ENCODE measurements around the gene GAGE12G.
"Not testable (repeated sequence)": the region's sequence is repeated elsewhere in the genome, so short reads cannot be mapped to it uniquely, and the experiment has no call there.

DNA sequence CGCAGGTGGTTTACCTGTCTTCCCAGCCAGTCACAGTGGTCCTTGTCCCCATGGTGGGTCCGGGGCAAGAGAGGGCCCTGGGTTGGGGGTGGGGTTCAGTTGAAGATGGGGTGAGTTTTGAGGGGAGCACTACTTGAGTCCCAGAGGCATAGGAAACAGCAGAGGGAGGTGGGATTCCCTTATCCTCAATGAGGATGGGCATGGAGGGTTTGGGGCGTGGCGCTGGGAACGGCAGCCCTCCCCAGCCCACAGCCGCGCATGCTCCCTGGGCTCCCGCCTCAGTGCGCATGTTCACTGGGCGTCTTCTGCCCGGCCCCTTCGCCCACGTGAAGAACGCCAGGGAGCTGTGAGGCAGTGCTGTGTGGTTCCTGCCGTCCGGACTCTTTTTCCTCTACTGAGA, 9.7 kb upstream of the GAGE12G start, which contains the start of gene GAGE12F:
- TF ChIP-seq, protein P1, sequence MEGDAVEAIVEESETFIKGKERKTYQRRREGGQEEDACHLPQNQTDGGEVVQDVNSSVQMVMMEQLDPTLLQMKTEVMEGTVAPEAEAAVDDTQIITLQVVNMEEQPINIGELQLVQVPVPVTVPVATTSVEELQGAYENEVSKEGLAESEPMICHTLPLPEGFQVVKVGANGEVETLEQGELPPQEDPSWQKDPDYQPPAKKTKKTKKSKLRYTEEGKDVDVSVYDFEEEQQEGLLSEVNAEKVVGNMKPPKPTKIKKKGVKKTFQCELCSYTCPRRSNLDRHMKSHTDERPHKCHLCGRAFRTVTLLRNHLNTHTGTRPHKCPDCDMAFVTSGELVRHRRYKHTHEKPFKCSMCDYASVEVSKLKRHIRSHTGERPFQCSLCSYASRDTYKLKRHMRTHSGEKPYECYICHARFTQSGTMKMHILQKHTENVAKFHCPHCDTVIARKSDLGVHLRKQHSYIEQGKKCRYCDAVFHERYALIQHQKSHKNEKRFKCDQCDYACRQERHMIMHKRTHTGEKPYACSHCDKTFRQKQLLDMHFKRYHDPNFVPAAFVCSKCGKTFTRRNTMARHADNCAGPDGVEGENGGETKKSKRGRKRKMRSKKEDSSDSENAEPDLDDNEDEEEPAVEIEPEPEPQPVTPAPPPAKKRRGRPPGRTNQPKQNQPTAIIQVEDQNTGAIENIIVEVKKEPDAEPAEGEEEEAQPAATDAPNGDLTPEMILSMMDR (IDR thresholded peaks at IDR 0.05; ENCODE audit: borderline replicate concordance, extremely low read depth, low read length, poor library complexity, severe bottlenecking) = not testable (repeated sequence)
- TF ChIP-seq EZH2 (IDR thresholded peaks at IDR 0.05; ENCODE audit: borderline replicate concordance, low read depth, low read length, severe bottlenecking) = not testable (repeated sequence)

All from DND-41 (cell line).